ENCODE measurements around the gene CD3D.

The CD3D gene

DNA sequence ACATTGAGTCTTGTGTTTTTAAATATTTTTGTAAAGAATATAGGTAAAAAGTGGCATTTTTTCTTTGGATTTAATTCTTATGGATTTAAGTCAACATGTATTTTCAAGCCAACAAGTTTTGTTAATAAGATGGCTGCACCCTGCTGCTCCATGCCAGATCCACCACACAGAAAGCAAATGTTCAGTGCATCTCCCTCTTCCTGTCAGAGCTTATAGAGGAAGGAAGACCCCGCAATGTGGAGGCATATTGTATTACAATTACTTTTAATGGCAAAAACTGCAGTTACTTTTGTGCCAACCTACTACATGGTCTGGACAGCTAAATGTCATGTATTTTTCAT is 38.3 kb downstream of the CD3D start:
- Histone ChIP-seq H3K9me3 (no peaks in the 10 kb centered on the region), H3K4me3 (ENCODE audit: low read depth, low read length) (no peak overlapping the region)
- TF ChIP-seq, protein P1, sequence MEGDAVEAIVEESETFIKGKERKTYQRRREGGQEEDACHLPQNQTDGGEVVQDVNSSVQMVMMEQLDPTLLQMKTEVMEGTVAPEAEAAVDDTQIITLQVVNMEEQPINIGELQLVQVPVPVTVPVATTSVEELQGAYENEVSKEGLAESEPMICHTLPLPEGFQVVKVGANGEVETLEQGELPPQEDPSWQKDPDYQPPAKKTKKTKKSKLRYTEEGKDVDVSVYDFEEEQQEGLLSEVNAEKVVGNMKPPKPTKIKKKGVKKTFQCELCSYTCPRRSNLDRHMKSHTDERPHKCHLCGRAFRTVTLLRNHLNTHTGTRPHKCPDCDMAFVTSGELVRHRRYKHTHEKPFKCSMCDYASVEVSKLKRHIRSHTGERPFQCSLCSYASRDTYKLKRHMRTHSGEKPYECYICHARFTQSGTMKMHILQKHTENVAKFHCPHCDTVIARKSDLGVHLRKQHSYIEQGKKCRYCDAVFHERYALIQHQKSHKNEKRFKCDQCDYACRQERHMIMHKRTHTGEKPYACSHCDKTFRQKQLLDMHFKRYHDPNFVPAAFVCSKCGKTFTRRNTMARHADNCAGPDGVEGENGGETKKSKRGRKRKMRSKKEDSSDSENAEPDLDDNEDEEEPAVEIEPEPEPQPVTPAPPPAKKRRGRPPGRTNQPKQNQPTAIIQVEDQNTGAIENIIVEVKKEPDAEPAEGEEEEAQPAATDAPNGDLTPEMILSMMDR (IDR thresholded peaks at IDR 0.05; ENCODE audit: low read depth, low read length), result no peak

DNA sequence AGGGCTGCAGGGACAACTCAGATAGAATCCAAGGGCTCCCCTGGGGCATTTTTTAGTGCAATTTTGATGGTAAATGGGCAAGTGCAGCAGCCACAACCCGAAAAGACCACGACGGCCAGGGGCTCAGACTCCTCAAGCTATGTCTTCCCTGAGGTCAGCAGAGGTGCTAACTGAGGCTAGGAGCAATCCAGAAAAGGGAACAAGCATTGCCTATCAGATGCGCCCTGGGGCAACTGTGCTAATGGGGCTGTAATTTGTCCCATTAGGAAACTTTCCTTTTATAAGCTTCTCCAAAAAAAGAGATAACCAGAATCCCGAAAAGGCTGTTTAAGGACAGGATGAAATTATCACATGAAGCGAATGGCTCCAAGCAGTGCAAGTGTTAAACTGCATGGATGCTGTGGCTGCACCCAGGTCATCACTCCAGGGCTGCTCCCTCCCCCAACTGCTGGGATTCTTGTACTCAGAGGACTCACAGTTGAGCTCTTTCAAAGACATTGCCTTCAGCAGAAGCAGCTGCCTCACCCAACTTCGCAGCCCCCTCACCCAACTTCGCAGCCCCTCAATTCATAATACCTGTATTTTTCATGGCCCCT is 40.8 kb downstream of the CD3D start:
- TF ChIP-seq, protein P1 (IDR thresholded peaks at IDR 0.05; ENCODE audit: low read depth, low read length), result no peak
- H3K9me3 ChIP-seq, result no peaks in the 10 kb centered on the region
- H3K36me3 ChIP-seq, result no peaks in the 10 kb centered on the region
- peaks cover 3% of the 10 kb centered on the region; the same call in 1 of the 2 replicates for H3K27me3 ChIP-seq
- DNase-seq, result peak; percentile 59
- no peak overlapping the region for H3K4me3 ChIP-seq (ENCODE audit: low read depth, low read length)
- 0 out of 2 replicates have a peak, but pooled peaks cover 7% of the 10 kb centered on the region for H3K4me1 ChIP-seq

More for the DNA sequence above, 38.3 kb downstream of the CD3D start:
- no peak for DNase-seq
- H3K4me1 ChIP-seq, result 0 out of 2 replicates have a peak, but pooled peaks cover 7% of the 10 kb centered on the region
- H3K27me3 ChIP-seq, result peaks cover 3% of the 10 kb centered on the region; the same call in 1 of the 2 replicates
- H3K36me3 ChIP-seq, result no peaks in the 10 kb centered on the region

- DNase-seq, result no peak
- TF ChIP-seq, protein P1 (IDR thresholded peaks at IDR 0.05; ENCODE audit: low read depth, low read length), result peak; percentile 64
Observed at GRCh38 chr11:118295815-118296454, 46.6 kb downstream of the CD3D start.

DNA sequence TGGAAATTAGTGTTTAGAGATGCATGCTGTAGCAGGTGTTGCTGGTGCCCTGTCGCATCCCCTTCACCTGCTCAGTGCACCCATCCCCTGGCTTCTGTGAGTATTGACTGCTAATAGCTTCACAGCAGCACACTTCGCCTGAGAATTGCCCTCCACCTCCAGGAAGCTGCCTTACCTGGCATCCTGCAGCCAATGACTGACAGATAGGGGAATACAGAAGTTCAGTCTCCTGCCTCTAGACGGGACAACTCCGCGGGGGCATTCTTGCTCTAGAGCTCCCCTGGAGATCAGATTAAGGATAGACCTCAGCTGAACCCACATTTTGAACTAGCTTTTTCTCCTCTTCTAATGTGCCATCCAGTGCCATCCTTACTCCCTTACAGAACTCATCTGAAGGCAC is 47.3 kb downstream of the CD3D start:
- H3K4me1 ChIP-seq, result no peaks in the 10 kb centered on the region
- H3K9me3 ChIP-seq, result no peaks in the 10 kb centered on the region
- H3K27me3 ChIP-seq, result no peaks in the 10 kb centered on the region; the same call in 1 of the 2 replicates
- H3K36me3 ChIP-seq, result no peaks in the 10 kb centered on the region
- H3K4me3 ChIP-seq (ENCODE audit: low read depth, low read length), result no peak overlapping the region
- DNase-seq, result no peak
- TF ChIP-seq, protein P1 (IDR thresholded peaks at IDR 0.05; ENCODE audit: low read depth, low read length), result no peak

More at GRCh38 chr11:118295815-118296454, 46.6 kb downstream of the CD3D start:
- H3K36me3 ChIP-seq, result no peaks in the 10 kb centered on the region
- H3K4me3 ChIP-seq (ENCODE audit: low read depth, low read length), result no peak overlapping the region
- H3K27me3 ChIP-seq, result no peaks in the 10 kb centered on the region; the same call in 1 of the 2 replicates
- no peaks in the 10 kb centered on the region for H3K4me1 ChIP-seq
- H3K9me3 ChIP-seq, result no peaks in the 10 kb centered on the region

DNA sequence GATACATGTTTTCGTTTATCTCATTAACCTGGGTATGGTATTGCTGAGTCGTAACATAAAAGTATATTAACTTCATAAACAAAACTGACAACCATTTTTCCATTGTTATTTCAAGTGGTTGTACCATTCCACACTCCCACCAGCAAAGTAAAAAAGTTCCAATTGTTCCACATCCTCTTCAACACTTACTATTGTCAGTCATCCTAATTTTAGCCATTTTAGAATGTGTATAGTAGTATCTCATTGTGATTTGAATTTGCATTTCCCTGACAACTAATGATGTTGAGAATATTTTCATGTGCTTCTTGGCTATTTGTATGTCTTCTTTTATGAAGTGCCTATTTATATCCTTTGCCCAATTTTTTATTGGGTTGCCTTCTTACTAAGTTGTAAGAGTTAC is 48.5 kb downstream of the CD3D start:
- no peaks in the 10 kb centered on the region for H3K4me1 ChIP-seq
- H3K4me3 ChIP-seq (ENCODE audit: low read depth, low read length), result no peak overlapping the region
- no peaks in the 10 kb centered on the region; the same call in 1 of the 2 replicates for H3K27me3 ChIP-seq
- H3K9me3 ChIP-seq, result no peaks in the 10 kb centered on the region
- TF ChIP-seq, protein P1 (IDR thresholded peaks at IDR 0.05; ENCODE audit: low read depth, low read length), result no peak
- DNase-seq, result no peak
- H3K36me3 ChIP-seq, result no peaks in the 10 kb centered on the region

Data from BE2C (cell line).